GM21825 (cell line): Measurements from ENCODE around the gene RUVBL1.

ENCODE experiments used
- ATAC-seq: cut with Tn5 transposase; IDR thresholded peaks from one replicate; pipeline ENCODE4 v1.9.1; 2021; ENCODE audit warnings: mild to moderate bottlenecking, moderate library complexity; ENCODE audit not compliant: unreplicated experiment

The RUVBL1 gene

GRCh38 chr3:128036119-128036518, 87.5 kb downstream of the RUVBL1 start:
- ATAC-seq, result no peak

GRCh38 chr3:128033102-128033501, 90.5 kb downstream of the RUVBL1 start:
- ATAC-seq, result no peak
